ENCODE data around the gene FNDC10. TPM values are rescaled to one million over a fixed set of nuclear protein-coding genes. Genes with fewer than 3 reads are reported as not detected.

The FNDC10 gene
- total RNA-seq, 1 experiment from 2014 or later, result 15.2 TPM

- Mint-ChIP-seq H3K27ac (no peak overlapping the region), H3K36me3 (ENCODE audit: insufficient read depth in 1 of 3, low read depth in 3 of 3) (peaks cover 0 to 2% (median 0%) of the 10 kb centered on the region in 3 experiments; a peak in 1 of 7 replicates), H3K9me3 (no peaks in the 10 kb centered on the region), H3K27me3 (ENCODE audit: low read depth) (peaks cover 2% of the 10 kb centered on the region), H3K4me1 (peaks cover 2% of the 10 kb centered on the region in 2 experiments; a peak in 2 of 4 replicates), H3K4me3 (no peak overlapping the region)
- no CpG with 5 or more reads among the region's 8 CpGs for WGBS (ENCODE audit: extremely low coverage, insufficient read length, low lambda C conversion rate)
- Histone ChIP-seq H3K27ac (ENCODE audit: insufficient read length, low read depth, low read length) (no peak overlapping the region), H2AK5ac (ENCODE audit: insufficient read length, low read length) (no peak overlapping the region), H3K14ac (ENCODE audit: insufficient read depth, low read length) (no peak overlapping the region), H3K9me3 (ENCODE audit: control insufficient read depth, low read depth, low read length) (no peaks in the 10 kb centered on the region), H3K56ac (ENCODE audit: insufficient read length, low read depth, low read length) (no peak overlapping the region), H2BK15ac (ENCODE audit: low read depth, low read length) (no peak overlapping the region), H2BK5ac (ENCODE audit: insufficient read length, low read length) (no peak overlapping the region), H3K4me2 (ENCODE audit: insufficient read depth, insufficient read length, low read length) (no peak overlapping the region), H3K79me1 (ENCODE audit: insufficient read depth, low read depth, low read length, poor library complexity, severe bottlenecking) (no peaks in the 10 kb centered on the region), H2BK12ac (ENCODE audit: insufficient read length, low read depth, low read length) (no peak overlapping the region), H3K23me2 (ENCODE audit: insufficient read length, low read depth, low read length, poor library complexity, severe bottlenecking) (no peaks in the 10 kb centered on the region), H3K9ac (ENCODE audit: extremely low read depth, insufficient read length, low read length) (no peak overlapping the region), H4K20me1 (ENCODE audit: control insufficient read depth, insufficient read depth, insufficient read length) (no peaks in the 10 kb centered on the region), H3K23ac (ENCODE audit: insufficient read length, low read depth, low read length) (no peak overlapping the region), H3K4ac (ENCODE audit: low read depth, low read length) (no peak overlapping the region), H4K91ac (ENCODE audit: insufficient read length, low read depth, low read length) (no peak overlapping the region), H4K8ac (replicated peaks; ENCODE audit: insufficient read length, low read depth, low read length) (no peak overlapping the region), H3K18ac (ENCODE audit: insufficient read length, low read depth, low read length) (no peak overlapping the region), H2BK20ac (ENCODE audit: low read depth, low read length, poor library complexity, severe bottlenecking) (no peak overlapping the region), H2BK120ac (ENCODE audit: low read depth, low read length, poor library complexity, severe bottlenecking) (no peak overlapping the region), H3K27me3 (ENCODE audit: insufficient read depth, low read length) (no peaks in the 10 kb centered on the region), H4K5ac (ENCODE audit: insufficient read length, low read depth, low read length) (no peak overlapping the region), H3K4me1 (ENCODE audit: insufficient read depth, low read length) (no peaks in the 10 kb centered on the region), H3T11ph (ENCODE audit: low read length) (no peak overlapping the region), H3K79me2 (ENCODE audit: insufficient read depth, low read length) (no peaks in the 10 kb centered on the region), H2AFZ (ENCODE audit: low read length) (no peak overlapping the region)
- no peak for TF ChIP-seq CTCF (conservative IDR thresholded peaks at IDR 0.05)
- DNase-seq, result peak; percentile 28
Observed at GRCh38 chr1:1625824-1626206, 25.9 kb upstream of the FNDC10 start.
